Activated CD4-positive, alpha-beta T cell treated with anti-CD3 and anti-CD28 coated beads for 24 hours (primary cell): ENCODE measurements around the gene ANXA2R.
"Not testable (repeated sequence)": the region's sequence is repeated elsewhere in the genome, so short reads cannot be mapped to it uniquely, and the experiment has no call there.

ENCODE experiments used
- DNase-seq, 2 donors: peaks; one replicate each; pipeline ENCODE4 v3.0.0-alpha.2; 2020; ENCODE audit warnings: low read depth in 2 of 2

Gene ANXA2R

DNA sequence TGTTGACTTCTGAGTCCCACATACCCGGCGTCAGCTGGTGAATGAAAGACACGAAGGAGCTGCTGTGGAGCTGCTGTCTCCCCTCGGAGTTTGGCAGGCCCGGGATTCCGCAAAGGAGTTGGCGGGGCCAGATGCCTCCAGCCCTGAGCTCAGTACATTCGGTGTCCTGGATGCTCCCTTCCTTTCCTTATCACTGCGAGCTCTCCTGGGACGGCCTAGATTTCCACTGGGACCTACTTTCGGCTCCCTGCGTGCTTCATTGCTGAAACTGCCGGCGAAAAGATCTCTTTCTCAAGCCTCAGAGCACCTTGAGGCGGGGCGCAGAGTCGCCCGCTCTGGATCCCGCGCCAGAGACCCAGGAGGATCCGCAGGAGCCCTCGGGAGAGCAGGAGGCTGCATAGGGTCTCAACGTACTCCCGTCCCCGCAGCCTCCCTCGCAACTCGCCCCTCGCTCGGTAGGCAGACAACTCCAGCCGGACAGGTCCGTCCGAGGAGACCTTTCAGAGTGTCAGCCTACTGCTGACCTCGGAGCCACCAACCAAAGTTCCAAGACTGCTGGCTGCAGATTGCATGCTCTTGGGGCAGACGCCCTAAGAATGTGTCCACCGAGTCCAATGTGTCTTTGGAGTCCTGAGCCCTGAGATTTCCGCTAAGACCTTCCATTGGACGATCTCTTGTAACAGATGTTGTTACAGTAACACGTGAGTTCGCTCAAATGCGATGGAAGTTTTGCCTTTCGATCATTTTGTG, 6.1 kb downstream of the ANXA2R start:
- no peak for DNase-seq

DNA sequence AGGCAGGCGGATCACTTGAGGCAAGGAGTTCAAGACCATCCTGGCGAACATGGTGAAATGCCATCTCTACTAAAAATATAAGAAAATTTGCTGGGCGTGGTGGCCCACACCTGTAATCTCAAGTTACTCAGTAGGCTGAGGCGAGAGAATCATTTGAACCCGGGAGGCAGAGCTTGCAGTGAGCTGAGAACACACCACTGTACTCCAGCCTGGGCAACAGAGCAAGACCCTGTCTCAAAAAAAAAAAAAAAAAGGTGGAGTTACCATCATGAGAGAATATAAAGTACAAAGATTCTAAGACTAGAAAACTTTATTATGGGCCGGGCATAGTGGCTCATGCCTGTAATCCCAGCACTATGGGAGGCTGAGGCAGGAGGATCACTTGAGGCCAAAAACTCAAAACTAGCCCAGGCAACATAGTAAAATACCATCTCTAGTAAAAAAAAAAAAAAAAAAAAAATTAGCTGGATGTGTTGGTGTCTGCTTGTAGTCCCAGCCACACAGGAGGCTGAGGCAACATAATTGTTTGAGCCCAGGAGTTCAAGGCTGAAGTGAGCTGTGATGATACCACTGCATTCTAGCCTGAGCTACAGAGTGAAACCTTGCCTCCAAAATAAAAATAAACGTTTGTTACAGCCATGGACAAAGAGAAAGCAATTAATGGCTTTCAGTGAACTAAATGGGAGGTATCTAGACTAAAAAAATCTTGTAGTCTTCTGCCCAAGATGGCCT, 12.9 kb downstream of the ANXA2R start:
- no peak for DNase-seq

DNA sequence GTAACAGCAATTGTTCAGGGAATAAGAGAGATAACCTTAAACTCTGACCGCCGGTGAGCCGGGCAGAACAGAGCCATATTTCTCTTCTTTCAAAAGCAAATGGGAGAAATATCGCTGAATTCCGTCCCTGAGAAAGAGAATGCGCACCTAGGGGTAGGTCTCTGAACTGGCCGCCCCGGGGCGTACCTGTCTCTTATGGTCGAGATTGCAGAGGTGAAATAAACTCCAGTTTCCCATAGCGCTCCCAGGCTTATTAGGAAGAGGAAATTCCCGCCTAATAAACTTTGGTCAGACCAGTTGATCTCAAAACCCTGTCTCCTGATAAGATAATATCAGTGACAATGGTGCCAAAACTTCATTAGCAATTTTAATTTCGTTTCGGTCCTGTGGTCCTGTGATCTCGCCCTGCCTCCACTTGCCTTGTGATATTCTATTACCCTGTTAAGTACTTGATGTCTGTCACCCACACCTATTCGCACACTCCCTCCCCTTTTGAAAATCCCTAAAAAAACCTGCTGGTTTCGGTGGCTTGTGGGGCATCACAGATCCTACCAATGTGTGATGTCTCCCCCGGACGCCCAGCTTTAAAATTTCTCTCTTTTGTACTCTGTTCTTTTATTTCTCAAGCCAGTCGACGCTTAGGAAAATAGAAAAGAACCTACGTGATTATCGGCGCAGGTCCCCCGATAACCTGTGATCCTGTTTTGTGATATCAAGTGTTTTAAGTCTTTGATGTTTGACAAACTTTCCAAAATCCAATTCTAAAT, 14.8 kb downstream of the ANXA2R start:
- not testable (repeated sequence) for DNase-seq

DNA sequence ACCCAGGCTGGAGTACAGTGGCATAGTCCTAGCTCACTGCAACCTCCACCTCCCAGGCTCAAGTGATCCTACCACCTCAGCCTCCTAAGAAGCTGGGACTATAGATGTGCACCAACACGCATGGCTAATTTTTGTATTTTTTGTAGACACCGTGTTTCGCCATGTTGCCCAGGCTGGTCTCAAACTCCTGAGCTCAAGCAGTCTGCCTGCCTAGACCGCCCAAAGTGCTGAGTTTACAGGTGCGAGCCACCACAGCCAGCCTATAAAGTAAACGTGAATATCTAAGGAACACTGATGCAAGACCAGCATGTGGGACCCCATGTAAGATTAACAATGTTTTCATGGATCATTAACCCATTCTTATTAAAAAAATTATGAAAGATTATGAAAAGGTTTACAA, 15.9 kb downstream of the ANXA2R start:
- no peak for DNase-seq

DNA sequence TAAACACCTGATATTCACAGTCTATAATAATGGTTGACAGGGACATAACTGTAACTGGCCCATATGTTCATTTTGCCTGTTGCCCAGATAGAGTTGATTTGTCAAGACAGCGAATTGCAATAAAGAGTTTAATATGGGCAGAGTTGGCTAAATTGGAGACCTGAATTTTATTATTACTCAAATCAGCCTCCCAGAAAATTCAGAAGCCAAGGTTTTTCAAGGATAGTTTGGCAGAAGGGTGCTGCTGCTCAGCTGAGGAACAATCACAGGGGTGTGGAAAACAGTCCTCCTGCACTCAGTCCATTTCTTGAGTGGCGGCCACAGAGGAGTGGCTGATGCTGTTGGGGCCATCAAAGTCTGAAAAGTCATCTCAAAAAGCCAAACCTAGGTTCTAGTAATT, 19.0 kb downstream of the ANXA2R start:
- no peak for DNase-seq

DNA sequence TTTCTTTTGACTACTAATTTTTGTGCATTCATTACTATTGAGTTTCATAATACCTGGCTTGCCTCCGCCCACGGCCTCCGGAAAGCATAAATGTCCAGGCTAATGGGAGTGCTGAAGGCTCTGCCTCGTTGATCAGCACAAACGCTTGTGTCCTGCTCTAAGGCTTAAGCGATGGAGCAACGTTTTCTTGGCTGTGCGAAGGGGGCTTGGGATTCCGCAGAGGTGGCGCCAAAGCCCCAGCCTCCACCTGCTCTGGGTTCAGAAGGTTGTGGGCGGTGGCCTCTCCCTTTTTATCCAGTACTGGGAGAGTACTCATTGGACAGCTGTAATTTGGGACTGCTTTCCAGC, 19.7 kb downstream of the ANXA2R start:
- DNase-seq = no peak

DNA sequence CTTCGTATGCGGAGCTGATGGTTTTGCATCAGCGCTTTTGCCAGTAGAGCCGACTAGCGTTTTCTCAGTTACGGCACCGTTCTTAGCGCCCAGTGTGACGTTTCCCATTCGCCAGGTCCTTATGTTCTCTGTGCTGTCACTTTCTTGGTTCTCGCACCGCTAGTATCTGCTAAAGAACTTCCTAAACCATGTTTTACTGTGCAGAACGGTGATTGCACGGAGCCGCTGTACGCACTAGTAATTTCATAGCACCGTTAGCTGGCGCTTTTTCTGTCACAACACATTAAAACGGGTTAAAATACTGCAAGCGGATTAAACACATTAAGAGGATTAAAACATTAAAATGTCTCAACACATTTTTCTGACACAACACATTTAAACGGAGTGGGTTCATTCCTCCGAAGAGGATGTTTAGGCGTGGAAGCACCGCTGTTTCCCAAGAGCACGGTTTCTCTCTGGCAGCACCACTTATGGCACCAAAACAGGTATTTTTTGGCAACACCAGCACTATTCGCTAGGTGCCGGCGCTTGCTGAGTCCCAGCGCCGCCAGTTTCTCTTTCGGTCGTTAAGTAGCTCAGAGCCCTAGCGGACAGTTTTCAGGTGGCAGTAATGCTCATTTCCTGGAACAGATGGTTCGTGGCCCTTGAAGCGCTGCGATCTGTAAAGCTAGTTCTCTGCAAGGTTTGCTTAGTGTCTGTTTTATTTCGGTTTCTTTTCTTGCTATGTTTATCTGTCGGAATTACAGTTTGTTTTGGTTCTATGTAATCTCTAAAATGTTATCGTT, 20.3 kb downstream of the ANXA2R start:
- DNase-seq = peak; percentile 65 to 67

DNA sequence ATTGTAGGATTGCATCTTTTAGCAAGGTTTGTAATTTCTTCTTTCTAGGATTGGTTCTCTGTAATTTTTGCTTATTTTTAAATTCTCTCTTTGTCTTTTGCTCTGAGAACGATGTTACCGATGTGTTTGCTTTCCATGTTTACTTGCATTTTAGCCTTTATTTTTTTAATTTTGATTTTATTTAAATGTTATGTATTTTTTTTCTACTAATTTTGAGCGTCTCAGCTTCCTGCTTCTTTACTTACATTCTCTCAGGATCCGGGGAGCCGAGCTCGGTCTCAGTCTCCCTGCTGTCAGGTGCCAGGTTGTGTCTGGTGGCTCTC, 20.9 kb downstream of the ANXA2R start:
- no peak for DNase-seq

DNA sequence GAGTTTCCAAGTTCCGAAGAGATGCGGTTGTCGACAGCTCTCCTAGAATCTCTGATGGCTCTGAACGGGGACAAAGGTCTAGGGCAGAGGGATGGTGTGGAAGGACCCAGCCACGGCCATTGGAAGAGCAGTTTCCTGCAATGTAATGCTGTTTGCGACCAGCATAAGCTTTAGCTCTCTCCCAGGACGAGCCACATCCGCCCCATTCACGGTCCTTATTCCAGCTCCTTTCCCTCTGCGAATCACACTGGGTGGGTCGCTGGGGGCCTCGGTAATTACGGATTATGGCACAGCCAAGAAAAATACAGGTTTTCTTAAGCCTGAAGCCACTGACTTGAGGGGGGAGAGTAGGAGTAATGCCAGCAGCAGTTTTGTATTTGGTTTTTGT, 22.7 kb downstream of the ANXA2R start:
- DNase-seq = no peak

DNA sequence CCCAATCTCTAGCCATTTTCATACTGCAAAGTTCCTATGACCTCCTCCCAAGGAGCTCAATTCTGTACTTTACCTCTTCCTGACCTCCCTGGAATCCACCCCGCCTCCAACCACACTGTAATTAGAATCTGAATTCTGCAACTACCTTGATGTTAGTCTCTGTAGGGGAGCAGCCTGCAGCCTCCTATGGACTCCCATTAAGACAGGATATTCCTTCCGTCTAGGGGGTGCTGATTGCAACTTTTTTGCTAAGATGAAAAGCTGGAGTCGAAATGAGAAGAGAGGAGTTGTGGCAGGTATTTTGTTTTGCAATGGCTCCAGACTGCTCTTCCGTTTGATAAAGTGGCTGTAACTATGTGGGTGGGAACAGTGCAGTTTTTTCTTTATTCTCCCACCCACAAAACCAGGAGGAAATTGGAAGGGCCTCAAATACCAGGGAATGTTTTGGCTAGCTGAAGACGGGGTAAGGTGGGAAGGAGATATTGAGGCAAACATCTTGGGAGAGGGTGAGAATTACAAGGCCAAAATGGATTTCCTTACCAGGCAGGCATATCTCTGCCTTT, 23.8 kb downstream of the ANXA2R start:
- DNase-seq = no peak

DNA sequence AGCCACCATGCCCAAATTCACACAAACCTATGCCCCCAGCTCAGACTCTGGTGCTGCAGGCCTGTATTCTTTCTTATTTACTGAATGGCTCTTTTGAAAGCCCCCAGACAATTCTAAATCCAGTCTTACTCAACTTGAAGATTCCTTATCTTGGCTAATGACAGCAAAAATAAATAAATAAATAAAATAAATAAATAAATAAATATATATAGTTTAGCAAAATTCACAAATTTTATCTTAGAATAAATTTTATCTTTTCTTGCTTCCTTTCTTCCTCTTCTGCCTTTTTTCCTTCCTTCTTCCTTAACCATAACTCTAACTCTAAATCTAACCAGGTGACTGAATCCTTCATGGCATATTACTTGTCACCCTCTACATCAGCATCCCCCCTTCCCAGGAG, 25.6 kb downstream of the ANXA2R start:
- DNase-seq = no peak

DNA sequence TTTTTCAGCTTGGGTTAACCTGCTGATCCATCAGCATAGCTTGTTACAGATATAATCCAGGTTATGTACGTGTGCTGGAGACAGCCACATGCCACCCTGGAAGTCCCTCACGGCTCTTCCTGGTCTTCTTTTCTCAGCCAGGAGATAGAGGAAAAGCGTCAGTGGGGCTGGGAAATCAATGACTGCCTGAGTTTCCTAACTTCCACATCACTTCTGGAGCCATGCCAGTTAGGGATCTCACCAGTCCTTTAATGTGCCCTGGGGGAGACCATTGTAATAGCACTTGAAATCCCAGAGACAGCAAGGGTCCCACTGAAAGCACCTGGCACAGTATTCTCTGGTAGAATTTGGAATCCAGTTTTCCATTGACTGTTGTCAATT, 29.2 kb downstream of the ANXA2R start:
- no peak for DNase-seq

DNA sequence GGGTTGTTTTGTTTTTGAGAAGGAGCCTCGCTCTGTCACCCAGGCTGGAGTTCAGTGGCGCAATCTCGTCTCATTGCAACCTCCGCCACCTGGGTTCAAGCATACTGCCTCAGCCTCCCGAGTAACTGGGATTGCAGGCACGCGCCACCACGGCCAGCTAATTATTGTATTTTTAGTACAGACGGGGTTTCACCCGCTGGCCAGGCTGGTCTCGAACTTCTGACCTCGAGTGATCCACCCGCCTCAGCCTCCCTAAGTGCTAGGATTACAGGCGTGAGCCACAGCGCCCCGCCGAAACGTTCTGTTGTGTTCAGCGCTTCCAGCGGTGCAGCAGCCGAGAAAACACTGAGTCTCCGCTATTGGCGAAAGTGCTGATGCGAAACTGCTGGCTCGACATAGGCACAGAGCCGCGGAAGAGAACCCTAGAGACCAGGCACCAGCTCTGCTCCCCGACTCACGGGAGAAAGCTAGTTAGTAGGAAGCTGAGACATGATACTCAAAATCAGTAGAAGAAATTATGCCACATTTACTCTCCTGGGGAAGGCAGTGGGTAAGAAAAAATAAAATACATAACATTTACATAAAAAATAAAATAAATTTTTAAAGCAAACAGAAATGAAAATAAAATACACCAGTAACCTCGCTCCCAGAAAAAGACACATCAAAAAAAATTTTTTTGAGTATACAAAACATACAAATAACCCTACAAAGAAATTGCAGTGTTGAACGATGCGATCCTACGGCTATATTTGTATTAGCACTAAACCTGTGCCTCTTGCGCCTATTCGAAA, 31.6 kb downstream of the ANXA2R start:
- DNase-seq = peak; percentile 85 to 88

DNA sequence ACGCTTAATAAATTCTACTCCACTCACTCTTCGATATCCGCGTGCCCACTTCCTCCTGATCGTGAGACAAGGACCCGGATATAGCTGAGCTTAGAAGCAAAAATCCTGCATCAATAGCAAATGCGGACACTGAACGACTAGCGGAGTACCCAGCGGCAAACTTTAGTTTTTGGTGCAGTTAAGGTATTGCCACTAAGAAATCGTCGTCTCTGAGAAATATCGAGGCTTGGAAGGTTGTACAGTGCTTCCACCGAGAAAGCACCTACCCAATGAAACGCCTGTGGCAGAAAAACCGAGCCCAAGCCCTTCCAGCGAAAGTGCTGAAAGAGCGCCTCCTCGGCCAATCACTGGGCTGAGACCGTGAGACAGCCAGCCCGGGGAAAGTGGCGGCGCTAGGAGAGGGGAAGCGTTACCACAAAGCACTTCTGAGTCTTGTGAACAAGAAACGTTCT, 32.2 kb downstream of the ANXA2R start:
- peak; percentile 61 to 66 for DNase-seq

DNA sequence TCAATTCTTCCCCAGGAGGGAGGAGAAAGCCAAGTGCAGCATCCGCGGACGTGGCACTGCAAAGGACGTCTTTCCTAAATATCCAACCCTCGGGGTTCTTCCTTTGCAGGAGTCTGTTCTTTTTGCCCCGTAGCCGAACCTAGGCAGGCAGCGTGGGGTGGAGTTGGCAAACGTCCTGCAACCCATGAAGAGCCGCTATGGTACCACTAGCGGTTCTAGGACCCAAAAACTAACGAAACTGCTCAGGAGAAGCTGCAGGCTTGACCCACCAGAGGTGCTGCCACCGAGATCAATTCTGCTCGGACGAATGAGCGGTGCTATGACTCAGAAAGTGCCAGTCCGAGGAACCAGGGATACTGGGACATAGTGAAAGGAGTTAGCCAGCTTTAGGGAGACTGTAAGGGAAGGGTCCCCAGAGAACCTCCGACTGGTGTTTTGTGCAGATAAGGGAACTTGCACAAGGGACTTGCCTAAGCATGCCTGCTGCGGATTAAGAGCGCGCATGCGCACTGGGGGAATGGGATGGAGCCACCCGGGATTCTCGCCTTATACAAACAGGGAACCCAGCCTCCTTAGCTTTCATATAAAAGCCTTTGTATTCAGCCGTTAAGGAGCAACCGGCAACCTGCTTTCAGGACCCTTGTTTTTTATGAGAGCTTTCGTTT, 32.7 kb downstream of the ANXA2R start:
- DNase-seq = peak; percentile 61 to 66

DNA sequence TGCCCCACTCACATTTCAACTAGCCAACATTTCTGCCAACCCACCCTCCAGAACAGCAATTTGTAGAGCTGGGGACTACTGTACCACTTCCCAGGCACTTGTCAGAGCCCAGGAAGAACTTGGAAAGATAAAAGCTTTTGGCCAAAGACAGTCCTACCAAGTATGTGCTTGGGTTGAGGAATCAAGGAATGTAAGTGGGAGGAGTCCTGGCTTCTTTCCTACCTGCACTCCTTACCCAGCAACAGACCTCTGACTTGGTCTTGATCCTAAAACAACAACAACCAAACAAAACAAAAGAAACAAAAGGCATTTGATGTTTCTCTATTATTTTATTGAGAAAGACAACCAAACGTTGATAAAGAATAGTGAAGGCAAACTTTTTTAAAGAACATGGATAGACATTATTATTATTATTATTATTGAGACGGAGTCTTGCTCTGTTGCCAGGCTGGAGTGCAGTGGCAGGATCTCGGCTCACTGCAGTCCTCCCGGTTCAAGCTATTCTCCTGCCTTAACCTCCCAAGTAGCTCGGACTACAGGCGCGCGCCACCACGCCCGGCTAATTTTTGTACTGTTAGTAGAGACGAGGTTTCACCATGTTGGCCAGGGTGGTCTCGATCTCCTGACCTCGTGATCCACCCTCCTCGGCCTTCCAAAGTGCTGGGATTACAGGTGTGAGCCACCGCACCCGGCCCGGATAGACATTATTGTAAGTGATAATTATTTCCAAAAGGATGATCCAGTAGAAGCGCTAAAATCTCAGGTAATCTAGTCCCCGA, 33.5 kb downstream of the ANXA2R start:
- no peak for DNase-seq

DNA sequence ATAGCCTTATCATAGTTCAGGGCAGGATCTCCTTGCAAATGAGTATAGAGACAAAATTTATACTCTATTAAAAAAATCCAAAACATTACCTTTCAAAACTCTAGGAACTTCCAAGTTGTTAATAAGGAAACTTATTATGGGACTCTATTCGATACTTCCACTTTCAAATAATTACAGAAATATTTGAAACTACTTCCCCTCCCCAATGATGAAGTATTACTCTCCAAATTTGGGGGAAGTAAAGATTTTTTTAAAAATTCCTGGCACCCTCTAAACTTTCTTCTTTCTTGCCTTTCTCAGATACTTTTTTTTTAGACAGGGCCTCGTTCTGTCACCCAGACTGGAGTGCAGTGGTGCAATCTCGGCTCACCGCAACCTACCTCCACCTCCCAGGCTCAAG, 35.1 kb downstream of the ANXA2R start:
- DNase-seq = no peak

DNA sequence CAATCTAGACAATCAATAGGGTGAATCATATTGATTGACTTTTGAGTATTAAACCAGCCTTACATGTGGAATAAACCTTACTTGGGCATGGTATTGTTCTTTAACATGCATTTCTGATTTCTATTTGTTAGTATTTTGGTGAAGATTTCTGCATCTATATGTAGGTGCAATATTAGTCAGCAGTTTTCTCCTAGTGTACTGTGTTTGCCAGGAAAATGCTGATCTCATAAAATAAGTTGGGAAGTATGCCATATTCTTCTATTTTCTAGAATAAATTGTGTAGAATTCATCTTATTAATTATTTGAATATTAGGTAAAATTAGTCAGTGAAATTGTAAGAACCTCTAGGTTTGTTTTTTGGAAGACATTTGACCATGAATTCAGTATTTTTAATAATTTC, 38.4 kb downstream of the ANXA2R start:
- no peak for DNase-seq

DNA sequence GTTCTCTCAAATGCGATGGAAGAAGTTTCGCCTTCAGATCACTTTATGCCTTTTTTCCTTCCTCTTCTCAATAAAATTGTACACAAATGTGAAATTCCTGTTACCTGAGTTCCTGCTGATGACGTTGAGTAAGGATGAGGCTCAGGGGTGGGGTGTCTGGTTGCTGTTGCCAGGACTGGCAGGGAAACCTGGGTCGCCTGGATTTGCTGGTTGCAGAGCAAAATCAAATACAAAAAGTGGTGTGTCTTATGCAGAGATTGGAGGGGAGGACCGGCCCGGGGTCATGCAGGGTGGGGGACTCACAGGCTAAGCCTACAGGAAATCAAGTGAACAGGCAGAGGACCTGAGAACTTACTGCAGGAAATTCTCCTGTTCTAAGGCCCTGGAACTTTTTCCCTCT, 39.2 kb downstream of the ANXA2R start:
- DNase-seq = no peak
